ES-I3 (cell line): ENCODE measurements around the gene PAQR7.
A peak's percentile ranks its signal among the peaks of the same experiment; 100 is the strongest.

ENCODE experiments used
- H3K36me3 ChIP-seq: 2 replicates; pipeline ENCODE4 v1.6.1; 2013; ENCODE audit warnings: mild to moderate bottlenecking, low read length, control low read depth, moderate library complexity; ENCODE audit not compliant: insufficient read depth
- H3K4me1 ChIP-seq: 2 replicates; pipeline ENCODE4 v1.6.1; 2013; ENCODE audit warnings: mild to moderate bottlenecking, control low read depth, low read length; ENCODE audit not compliant: insufficient read depth
- H3K9ac ChIP-seq: 2 replicates; pipeline ENCODE4 v1.6.1; 2013; ENCODE audit warnings: low read depth, mild to moderate bottlenecking, low read length, moderate library complexity
- H3K9me3 ChIP-seq: 2 replicates; pipeline ENCODE4 v1.6.1; 2013; ENCODE audit warnings: mild to moderate bottlenecking, low read length, moderate library complexity; ENCODE audit not compliant: control insufficient read depth, insufficient read depth

PAQR7 gene

DNA sequence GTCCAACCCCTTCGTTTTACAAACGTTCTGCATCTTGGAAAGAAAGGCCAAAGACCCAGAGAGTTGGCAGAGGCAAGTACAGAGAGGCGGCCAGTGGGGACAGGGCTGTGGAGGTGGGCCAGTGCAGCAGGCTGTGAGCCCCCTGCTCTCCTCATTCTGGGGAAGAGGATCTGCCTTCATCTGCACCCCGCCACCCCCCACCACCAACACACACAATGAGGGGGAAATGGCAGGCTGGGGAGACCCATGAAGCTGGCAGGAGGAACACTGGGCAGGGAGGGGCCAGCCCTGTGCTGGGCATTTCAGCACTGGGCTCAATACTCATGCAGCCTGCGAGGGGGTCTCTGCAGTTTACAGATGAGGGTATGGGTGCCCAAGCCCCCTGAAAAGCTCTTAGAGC, 16.1 kb upstream of the PAQR7 start:
- Histone ChIP-seq H3K9ac (no peak overlapping the region), H3K4me1 (peaks cover 40% of the 10 kb centered on the region), H3K9me3 (no peaks in the 10 kb centered on the region), H3K36me3 (no peaks in the 10 kb centered on the region)

DNA sequence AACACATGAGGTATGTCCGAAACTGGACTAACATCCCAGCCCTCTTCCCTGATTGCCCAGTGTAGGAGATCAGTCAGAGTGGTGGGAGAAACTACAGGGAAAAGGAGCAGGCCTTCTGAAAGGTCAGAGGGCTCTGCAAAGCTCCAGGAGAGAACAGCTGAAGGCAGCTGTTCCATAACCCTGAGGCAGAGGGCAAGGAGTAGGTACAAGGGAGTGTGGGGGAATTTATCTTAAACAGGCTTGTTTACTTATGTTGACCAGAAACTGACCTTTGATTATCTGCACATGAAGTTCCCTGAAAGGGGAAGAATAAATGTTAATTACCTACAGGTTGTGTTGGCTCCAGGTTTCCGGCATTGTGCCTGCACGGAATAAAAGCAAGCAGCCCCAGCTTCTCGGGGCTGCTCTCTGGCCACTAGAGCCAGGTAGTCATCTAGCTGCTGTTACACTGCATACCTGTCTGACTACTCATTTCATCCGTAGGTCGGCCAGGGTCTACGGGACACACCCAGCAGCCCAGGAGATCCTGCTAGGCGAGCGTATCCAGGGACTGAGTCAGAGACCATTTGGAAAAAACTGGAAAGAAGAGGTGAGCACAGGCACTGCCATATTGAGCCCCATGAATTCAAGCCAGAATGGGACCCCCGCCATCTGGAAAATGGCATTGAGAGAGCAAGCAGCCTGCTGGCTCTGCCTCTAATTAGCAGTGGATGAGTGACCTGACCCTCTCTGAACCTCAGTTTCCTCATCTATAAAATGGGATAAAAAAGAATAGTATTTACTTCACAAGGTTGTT, 14.9 kb upstream of the PAQR7 start:
- no peaks in the 10 kb centered on the region for H3K36me3 ChIP-seq
- no peak overlapping the region for H3K9ac ChIP-seq
- H3K4me1 ChIP-seq = peaks cover 30% of the 10 kb centered on the region
- H3K9me3 ChIP-seq = no peaks in the 10 kb centered on the region

DNA sequence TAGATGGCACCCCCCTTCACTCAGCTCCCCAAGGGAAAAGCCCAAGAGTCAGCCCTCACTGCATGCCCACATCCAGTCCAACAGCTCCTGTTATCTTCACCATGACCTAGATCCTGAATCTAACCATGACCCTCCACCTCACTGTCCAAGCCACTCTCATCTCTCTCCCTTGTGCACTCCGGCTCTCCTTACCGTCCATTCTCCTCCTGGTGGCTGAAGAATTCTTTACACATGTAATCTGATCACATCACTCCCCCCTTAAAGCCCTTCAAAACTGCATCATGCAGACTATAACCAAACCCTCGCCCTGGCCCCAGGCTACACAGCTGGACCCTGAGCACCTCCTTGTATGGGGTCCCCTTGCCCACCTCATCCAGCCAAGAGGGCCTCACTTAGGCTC, 14.0 kb upstream of the PAQR7 start:
- H3K9ac ChIP-seq = no peak overlapping the region
- H3K36me3 ChIP-seq = no peaks in the 10 kb centered on the region
- H3K9me3 ChIP-seq = no peaks in the 10 kb centered on the region
- H3K4me1 ChIP-seq = peaks cover 30% of the 10 kb centered on the region

DNA sequence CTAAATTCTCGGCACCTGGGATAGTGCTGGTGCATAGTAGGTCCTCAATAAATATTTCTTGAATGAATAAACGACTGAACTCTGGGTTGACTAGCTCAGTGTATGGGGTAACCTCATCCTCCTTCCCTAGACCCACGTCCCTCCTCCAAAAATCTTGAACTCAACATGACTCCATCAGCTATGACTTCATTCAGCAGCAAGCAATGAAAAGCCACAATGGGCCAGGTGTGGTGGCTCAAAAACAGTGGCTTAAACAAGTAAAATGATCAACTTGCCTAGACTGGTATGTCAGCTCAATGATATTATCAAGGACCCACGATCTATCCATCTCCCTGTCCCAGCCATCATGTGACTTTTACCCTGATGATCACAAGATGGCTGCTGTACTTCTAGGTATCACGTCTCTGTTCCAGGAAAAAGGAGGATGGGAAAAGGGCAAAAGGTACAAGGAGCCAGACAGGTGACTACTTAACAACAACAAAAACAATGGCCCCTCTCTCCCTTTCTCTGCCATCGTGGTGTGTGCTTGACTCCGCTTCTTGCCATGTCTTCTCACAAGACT, 13.0 kb upstream of the PAQR7 start:
- Histone ChIP-seq H3K9ac (no peak overlapping the region), H3K36me3 (no peaks in the 10 kb centered on the region), H3K9me3 (no peaks in the 10 kb centered on the region), H3K4me1 (peaks cover 30% of the 10 kb centered on the region)

DNA sequence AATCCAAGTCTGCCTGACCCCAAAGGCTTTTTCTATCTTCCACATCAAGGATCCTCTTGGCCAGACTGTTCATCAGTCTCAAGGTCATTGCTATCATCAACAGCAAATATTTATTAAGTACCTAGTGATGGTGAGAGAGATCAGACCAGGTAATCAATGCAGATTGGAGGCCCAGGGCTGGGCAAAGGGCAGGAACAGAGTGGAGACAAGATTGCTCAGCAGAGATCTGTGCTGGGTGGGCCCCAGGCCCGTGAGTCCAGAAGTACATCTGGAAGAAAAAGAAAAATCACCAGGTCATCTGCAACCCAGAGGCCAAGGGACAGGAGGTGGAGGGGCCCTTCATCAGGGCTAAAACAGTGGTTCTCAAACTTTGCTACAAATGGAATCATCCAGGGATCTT, 10.1 kb upstream of the PAQR7 start:
- H3K9me3 ChIP-seq = no peaks in the 10 kb centered on the region
- no peak overlapping the region for H3K9ac ChIP-seq
- no peaks in the 10 kb centered on the region for H3K36me3 ChIP-seq
- H3K4me1 ChIP-seq = peaks cover 13% of the 10 kb centered on the region

DNA sequence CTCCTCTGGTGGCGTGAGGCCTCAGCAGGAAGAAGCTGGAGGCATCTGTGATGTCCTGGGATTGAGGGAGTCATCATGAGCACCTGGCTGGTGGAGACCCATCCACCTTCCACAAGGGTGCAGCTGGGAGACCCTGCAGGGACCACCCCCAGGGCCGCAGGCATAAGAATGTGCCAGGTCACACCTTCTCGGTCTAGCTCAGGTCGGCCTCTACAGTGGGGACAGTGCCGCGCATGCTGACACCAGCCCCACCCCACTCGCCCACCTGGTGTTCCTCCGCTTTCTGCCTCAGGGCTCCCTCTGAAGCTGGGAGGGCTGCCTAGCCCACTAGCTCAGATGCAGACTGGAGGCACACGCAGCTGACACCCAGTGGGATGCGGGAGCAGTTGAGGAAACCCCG, 5.8 kb upstream of the PAQR7 start:
- no peaks in the 10 kb centered on the region for H3K4me1 ChIP-seq
- H3K36me3 ChIP-seq = no peaks in the 10 kb centered on the region
- H3K9me3 ChIP-seq = no peaks in the 10 kb centered on the region
- no peak overlapping the region for H3K9ac ChIP-seq

DNA sequence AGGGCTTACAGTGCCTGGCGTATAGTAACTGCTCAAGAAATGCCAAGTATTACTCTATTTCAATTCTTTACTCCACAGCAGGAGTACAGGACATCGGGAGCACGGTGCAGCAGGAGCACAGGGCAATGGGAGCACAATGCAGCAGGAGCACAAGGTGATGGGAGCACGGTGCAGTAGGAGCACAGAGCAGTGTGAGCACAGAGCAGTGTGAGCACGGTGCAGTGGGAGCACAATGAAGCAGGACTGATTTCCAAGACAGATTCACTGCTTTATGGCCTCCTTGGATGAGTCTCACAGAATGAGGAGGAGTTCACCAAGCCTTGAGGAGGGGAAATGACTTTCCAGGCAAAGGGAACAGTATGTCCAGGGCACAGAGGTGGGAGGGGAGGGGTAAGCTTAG, 5.0 kb upstream of the PAQR7 start:
- Histone ChIP-seq H3K4me1 (no peaks in the 10 kb centered on the region), H3K36me3 (no peaks in the 10 kb centered on the region), H3K9ac (no peak overlapping the region), H3K9me3 (no peaks in the 10 kb centered on the region)

DNA sequence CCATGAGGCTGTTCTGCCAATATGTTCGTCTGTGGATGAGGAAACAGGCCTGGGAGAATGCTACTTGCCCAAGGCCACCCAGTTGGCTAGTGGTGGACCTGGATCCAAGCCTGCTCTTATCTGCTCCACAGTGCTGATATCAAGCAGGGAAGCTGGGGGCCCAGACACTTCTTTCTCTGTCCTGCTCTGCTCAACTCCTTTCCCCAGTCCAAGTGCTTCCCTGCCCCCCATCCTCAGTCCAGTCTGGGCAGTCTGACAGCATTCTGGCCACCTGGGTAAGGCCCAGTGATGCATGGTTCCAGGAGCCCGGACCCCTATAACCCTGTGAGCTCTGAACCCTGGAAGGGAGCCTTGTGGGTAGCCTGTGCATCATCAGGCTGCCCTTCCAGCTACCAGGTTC, 4.2 kb upstream of the PAQR7 start:
- no peak overlapping the region for H3K9ac ChIP-seq
- no peaks in the 10 kb centered on the region for H3K9me3 ChIP-seq
- H3K4me1 ChIP-seq = peaks cover under 1% of the 10 kb centered on the region; the same call in 1 of the 2 replicates
- H3K36me3 ChIP-seq = no peaks in the 10 kb centered on the region

DNA sequence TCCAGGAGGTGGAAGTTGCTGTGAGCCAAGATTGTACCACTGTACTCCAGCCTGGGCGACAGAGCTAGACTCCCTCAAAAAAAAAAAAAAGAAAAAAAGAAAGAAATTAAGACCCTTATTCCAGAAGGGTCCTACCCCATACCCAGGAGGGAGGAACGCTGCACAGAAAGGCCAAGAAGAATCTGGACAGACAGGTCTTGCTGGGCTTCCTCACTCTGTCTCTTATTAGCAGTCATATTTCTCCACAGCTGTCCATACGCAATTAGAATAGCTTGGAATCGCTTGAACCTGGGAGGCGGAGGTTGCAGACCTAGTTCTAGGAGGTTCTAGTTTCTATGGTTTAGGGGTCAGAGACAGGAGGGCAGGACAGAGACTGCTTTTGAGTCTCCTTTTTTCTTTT, 3.2 kb upstream of the PAQR7 start:
- H3K4me1 ChIP-seq = peaks cover 4% of the 10 kb centered on the region; the same call in 1 of the 2 replicates
- no peaks in the 10 kb centered on the region for H3K9me3 ChIP-seq
- no peak overlapping the region for H3K9ac ChIP-seq
- H3K36me3 ChIP-seq = no peaks in the 10 kb centered on the region

DNA sequence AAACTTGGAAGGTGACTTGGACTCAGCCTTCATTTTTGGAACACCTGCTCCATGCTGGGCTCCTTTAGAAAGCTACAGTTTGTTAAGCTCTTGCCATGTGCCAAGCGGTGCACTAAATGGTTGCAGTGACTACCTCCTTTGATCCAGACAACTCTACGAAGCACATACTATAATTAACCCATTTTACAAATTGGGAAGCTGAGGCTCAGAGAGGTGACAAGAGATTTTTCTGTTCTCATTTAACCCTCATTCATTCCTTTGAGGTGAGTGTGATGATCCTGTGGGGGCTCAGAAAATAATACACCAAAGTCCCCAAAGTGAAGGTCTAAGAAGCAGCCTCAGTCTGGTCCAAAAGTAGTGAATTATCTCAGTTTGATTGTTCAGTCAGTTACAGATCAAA, 1.6 kb upstream of the PAQR7 start:
- Histone ChIP-seq H3K36me3 (no peaks in the 10 kb centered on the region), H3K4me1 (peaks cover 10% of the 10 kb centered on the region; the same call in 1 of the 2 replicates), H3K9ac (no peak overlapping the region), H3K9me3 (no peaks in the 10 kb centered on the region)

DNA sequence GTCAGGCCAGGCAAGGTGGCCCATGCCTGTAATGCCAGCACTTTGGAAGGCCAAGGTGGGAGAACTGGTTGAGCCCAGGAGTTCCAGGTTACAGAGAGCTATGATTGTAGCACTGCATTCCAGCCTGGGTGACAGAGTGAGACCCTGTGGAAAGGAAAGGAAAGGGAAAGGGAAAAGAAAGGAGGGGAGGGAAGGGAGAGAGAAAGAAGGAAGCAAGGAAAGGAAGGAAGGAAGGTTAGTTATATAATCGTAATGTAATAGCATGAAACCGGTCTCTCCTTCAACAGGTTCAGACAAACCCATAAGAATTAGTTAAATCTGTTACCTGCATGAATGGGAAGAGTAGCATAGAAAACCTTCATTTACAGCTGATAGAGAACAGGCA, 1.2 kb upstream of the PAQR7 start:
- H3K36me3 ChIP-seq = no peaks in the 10 kb centered on the region
- peaks cover 12% of the 10 kb centered on the region; the same call in 1 of the 2 replicates for H3K4me1 ChIP-seq
- H3K9me3 ChIP-seq = no peaks in the 10 kb centered on the region
- no peak overlapping the region for H3K9ac ChIP-seq

DNA sequence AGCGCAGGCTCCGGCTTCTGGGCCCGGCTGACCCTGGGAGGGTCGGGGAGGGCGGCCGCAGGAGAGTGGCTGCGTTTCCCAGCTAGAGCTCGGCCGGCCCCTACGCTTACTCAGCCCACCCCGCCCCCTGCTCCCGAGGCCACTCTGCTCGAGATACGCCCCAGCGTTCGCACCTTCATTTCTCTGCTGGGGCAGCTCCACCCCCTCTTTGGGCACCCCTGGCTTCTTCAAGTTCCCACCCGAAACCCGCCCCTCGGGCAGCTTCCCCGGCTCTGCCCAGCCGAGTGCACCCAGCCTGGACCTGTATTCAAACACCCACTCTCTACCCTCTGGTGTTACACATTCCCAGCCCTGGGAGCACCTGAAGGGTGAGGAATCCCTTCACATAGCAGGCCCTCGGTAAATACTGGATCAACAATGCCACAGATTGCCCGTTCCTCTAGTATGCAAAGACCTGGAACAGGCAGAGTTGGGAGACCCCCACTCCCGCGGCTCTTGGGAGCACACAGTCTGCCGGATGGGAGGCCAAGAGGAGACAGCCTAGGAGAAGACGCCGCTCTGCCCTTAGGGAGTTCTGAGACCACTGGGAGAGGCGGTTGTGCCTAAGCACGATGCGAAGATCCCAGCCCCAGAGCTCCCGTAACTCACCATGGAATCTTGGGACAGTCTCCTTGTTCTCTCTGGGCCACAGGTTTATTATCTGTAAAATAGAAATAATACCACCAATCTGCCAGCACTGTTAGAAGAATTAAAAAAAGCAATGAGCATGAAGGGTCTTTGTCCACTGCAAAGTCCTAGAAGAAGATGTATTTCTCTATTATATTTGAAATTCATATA, 566 bp upstream of the PAQR7 start:
- Histone ChIP-seq H3K9ac (peak overlapping the region; percentile 71), H3K9me3 (no peaks in the 10 kb centered on the region), H3K36me3 (no peaks in the 10 kb centered on the region), H3K4me1 (peaks cover 16% of the 10 kb centered on the region)

DNA sequence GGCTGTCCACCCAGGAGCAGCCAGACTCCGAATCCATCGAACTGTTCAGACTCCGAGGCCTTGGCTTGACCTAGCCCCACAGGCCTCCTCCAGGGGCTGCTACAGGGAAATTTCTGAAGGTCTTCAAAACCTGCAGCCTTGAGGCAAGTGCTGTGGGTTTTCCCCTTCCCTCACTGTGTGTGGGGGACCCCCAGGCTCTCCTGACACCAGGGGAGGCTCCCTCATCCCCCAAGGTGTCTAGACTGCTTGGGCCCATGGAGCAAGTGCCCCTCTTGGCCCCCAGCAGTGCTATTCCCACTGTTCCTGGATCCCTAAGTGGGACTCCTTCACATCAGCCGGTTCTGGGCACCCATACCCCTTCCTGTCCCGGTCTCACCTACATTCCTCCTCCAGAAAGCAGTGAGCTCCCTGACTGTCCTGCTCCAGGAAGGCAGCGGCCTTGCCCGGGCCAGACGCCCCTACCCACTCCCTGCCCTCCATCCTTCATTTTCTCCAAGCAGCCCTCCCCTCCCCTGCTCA, 814 bp downstream of the PAQR7 start:
- no peaks in the 10 kb centered on the region for H3K36me3 ChIP-seq
- H3K9ac ChIP-seq = peak overlapping the region; percentile 71
- H3K4me1 ChIP-seq = peaks cover 23% of the 10 kb centered on the region
- no peaks in the 10 kb centered on the region for H3K9me3 ChIP-seq

DNA sequence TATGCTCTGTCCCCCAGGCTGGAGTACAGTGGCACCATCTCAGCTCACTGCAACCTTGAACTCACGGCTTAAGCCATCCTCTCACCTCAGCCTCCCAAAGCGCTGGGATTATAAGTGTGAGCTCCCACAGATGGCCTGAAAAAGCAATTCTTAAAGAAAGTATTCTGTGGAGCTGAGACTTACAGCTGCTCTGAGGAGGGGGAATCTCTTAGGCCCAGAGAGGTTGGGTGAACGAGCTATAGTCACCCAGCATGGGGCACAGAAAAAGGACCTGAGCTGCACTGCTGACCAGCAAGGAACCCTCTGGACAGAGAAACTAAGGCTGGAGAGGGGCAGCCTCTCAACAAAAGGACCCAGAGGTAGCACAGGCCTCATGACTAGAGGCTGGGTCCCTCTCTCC, 1.3 kb downstream of the PAQR7 start:
- Histone ChIP-seq H3K9ac (0 out of 2 replicates have a peak overlapping the region, but pooled peaks have one; percentile 71), H3K4me1 (peaks cover 23% of the 10 kb centered on the region), H3K9me3 (no peaks in the 10 kb centered on the region), H3K36me3 (no peaks in the 10 kb centered on the region)
